HepG2 (cell line): ENCODE results near the gene MTHFS. TPM values are rescaled to one million over a fixed set of nuclear protein-coding genes. Genes with fewer than 3 reads are reported as not detected.

Experiments used
- ATAC-seq: fragments of 200-7000 bp; cut with Tn5 transposase; 3 replicates; pipeline ENCODE4 v1.9.1; 2020; ENCODE audit warnings: mild to moderate bottlenecking, moderate library complexity
- BruUV-seq: library from RNA; stranded (reverse); fragments of 400-500 nt; replicated peaks from 2 replicates; lab custom pipeline; 2021; lab: Mats Ljungman, UMichigan
- CTCF ChIA-PET: fragments of 300-600 bp; formaldehyde crosslinking; extraction: SDS; loops from one replicate; lab custom pipeline; 2021; ENCODE audit warnings: low total read pairs, inconsistent platforms, low intra/inter-chr PET ratio; lab: Yijun Ruan, JAX
- POLR2A ChIA-PET: fragments of 350-600 bp; sonication (Branson Sonifier 250); formaldehyde crosslinking; loops from one replicate; lab custom pipeline; 2020; ENCODE audit warnings: antibody characterized with exemption, inconsistent platforms; lab: Yijun Ruan, JAX
- DNase-seq: peaks from one replicate; pipeline ENCODE4 v3.0.0-alpha.2; 2015; ENCODE audit warnings: low spot score
- FAIRE-seq: peaks from 3 replicates; lab custom pipeline; 2011; peaks lifted over from hg19 to GRCh38; lab: Jason Lieb, UNC
- H2AFZ ChIP-seq: one replicate; pipeline ENCODE4 v1.6.1; 2011; ENCODE audit warnings: low read length, inconsistent platforms
- H3K27ac ChIP-seq: fragments of 300-600 bp; 3 replicates; pipeline ENCODE4 v1.8.0; 2011; ENCODE audit warnings: mixed run types, mild to moderate bottlenecking, mixed read lengths, low read length, inconsistent platforms; ENCODE audit not compliant: insufficient read depth; ENCODE audit errors: extremely low read length
- H3K27me3 ChIP-seq, 2 experiments: fragments of 200-600 bp in 1 of 2; 2 replicates in 1 of 2; 3 replicates in 1 of 2; pipeline versions ENCODE4 v1.6.0 to v1.8.0; 2011; ENCODE audit warnings: low read length in 2 of 2, mild to moderate bottlenecking in 2 of 2, moderate library complexity in 2 of 2, inconsistent platforms in 1 of 2; ENCODE audit not compliant: insufficient read depth in 2 of 2, control insufficient read depth in 1 of 2
- H3K36me3 ChIP-seq, 2 experiments: fragments of 200-600 bp in 1 of 2; replicated peaks in 1 of 2; 2 replicates in 1 of 2; 3 replicates in 1 of 2; pipeline versions ENCODE4 v1.5.1 to v1.8.0; 2011; ENCODE audit warnings: low read length in 2 of 2, inconsistent platforms in 1 of 2; ENCODE audit not compliant: insufficient read depth in 2 of 2, control insufficient read depth in 1 of 2
- H3K4me1 ChIP-seq: 2 replicates; pipeline ENCODE4 v1.5.1; 2012; ENCODE audit warnings: low read length, inconsistent platforms; ENCODE audit not compliant: insufficient read depth
- H3K4me2 ChIP-seq: 2 replicates; pipeline ENCODE4 v1.6.0; 2011; ENCODE audit warnings: low read depth, low read length, inconsistent platforms
- H3K4me3 ChIP-seq, 3 experiments: fragments of 200-600 bp in 1 of 3; sonication (generic), shearing (Covaris generic) in 1 of 3; replicated peaks in 1 of 3; 2 replicates each; pipeline ENCODE4 v1.5.1; 2011 to 2016; ENCODE audit warnings: low read length in 3 of 3, inconsistent platforms in 2 of 3, low read depth in 2 of 3, mild to moderate bottlenecking in 2 of 3, control low read depth in 1 of 3, mixed read lengths in 1 of 3; ENCODE audit not compliant: insufficient read depth in 1 of 3
- H3K79me2 ChIP-seq: one replicate; pipeline ENCODE4 v1.6.1; 2011; ENCODE audit warnings: low read length, inconsistent platforms; ENCODE audit not compliant: insufficient read depth
- H3K9ac ChIP-seq: 2 replicates; pipeline ENCODE4 v1.6.0; 2011; ENCODE audit warnings: mild to moderate bottlenecking, low read depth, low read length, inconsistent platforms; ENCODE audit not compliant: insufficient read depth
- H3K9me3 ChIP-seq: 2 replicates; pipeline ENCODE4 v1.5.1; 2012; ENCODE audit warnings: mild to moderate bottlenecking, low read length
- H4K20me1 ChIP-seq: 2 replicates; pipeline ENCODE4 v1.6.0; 2011; ENCODE audit warnings: inconsistent platforms, mild to moderate bottlenecking, low read length, moderate library complexity; ENCODE audit not compliant: insufficient read depth
- CHD2 ChIP-seq: IDR thresholded peaks from 2 replicates; pipeline ENCODE4 v1.6.1; 2011; ENCODE audit warnings: low read depth, low read length, improper control_type of control experiment
- FOXA1 ChIP-seq, 2 experiments: fragments of 450-650 bp in 1 of 2; sonication (generic) in 1 of 2; formaldehyde crosslinking in 1 of 2; IDR thresholded peaks; 2 replicates each; pipeline versions ENCODE4 v1.4.0 to v1.6.1; 2016 to 2020; ENCODE audit warnings: missing genetic modification reagents in 1 of 2
- FOXA3 ChIP-seq: IDR thresholded peaks from 2 replicates; pipeline ENCODE4 v1.6.1; 2016; ENCODE audit warnings: missing genetic modification reagents, missing compliant biosample characterization
- KDM5B ChIP-seq: sonication (generic); formaldehyde crosslinking; IDR thresholded peaks from 2 replicates; pipeline ENCODE4 v1.4.0; 2020; ENCODE audit warnings: missing genetic modification reagents, mild to moderate bottlenecking, borderline replicate concordance
- MLX ChIP-seq: IDR thresholded peaks from 2 replicates; pipeline ENCODE4 v1.6.1; 2016
- PAWR ChIP-seq: sonication (generic); formaldehyde crosslinking; IDR thresholded peaks from 2 replicates; pipeline ENCODE4 v1.4.0; 2020; ENCODE audit warnings: missing genetic modification reagents, mild to moderate bottlenecking, borderline replicate concordance
- POGK ChIP-seq: sonication (generic); formaldehyde crosslinking; conservative IDR thresholded peaks from 2 replicates; pipeline ENCODE4 v1.8.0; 2022; ENCODE audit warnings: mild to moderate bottlenecking, moderate library complexity, missing genetic modification reagents
- RFX1 ChIP-seq: fragments of 450-650 bp; IDR thresholded peaks from 2 replicates; pipeline ENCODE4 v1.6.1; 2017
- SMAD1 ChIP-seq: sonication (generic); formaldehyde crosslinking; IDR thresholded peaks from 2 replicates; pipeline ENCODE4 v1.4.0; 2020; ENCODE audit warnings: missing genetic modification reagents, low read depth, mild to moderate bottlenecking, borderline replicate concordance
- YY1 ChIP-seq: IDR thresholded peaks from 2 replicates; pipeline ENCODE4 v1.6.1; 2011; ENCODE audit warnings: low read length, low read depth, moderate library complexity, mild to moderate bottlenecking; ENCODE audit not compliant: insufficient read depth, insufficient replicate concordance
- ZBTB37 ChIP-seq: sonication (generic); formaldehyde crosslinking; IDR thresholded peaks from 2 replicates; pipeline ENCODE4 v1.4.0; 2020; ENCODE audit warnings: mild to moderate bottlenecking, missing genetic modification reagents
- ZIK1 ChIP-seq: sonication (generic); formaldehyde crosslinking; IDR thresholded peaks from 2 replicates; pipeline ENCODE4 v1.5.0; 2020; ENCODE audit warnings: mild to moderate bottlenecking, low read depth, missing genetic modification reagents, borderline replicate concordance
- ZNF232 ChIP-seq: sonication (generic); formaldehyde crosslinking; IDR thresholded peaks from 2 replicates; pipeline ENCODE4 v1.4.0; 2020; ENCODE audit warnings: missing genetic modification reagents, borderline replicate concordance
- ZNF33B ChIP-seq: sonication (generic); formaldehyde crosslinking; IDR thresholded peaks from 2 replicates; pipeline ENCODE4 v1.5.1; 2020; ENCODE audit warnings: mild to moderate bottlenecking, missing genetic modification reagents
- ZNF598 ChIP-seq: sonication (generic); formaldehyde crosslinking; IDR thresholded peaks from 2 replicates; pipeline ENCODE4 v1.5.1; 2020; ENCODE audit warnings: mild to moderate bottlenecking, missing genetic modification reagents, borderline replicate concordance
- ZNF713 ChIP-seq: sonication (generic); formaldehyde crosslinking; IDR thresholded peaks from 2 replicates; pipeline ENCODE4 v1.4.0; 2020; ENCODE audit warnings: mild to moderate bottlenecking, missing genetic modification reagents
- WGBS: methylation state at CpG from one replicate; pipeline ENCODE4 v1.1.6; 2017; ENCODE audit warnings: low lambda C conversion rate; 5-methylcytosine and 5-hydroxymethylcytosine counted together
- in situ Hi-C: cut with HindIII; loops from 2 replicates; pipeline ENCODE4 v1.10.0; 2017; ENCODE audit warnings: low pct_unique_long_range_greater_than_20kb; ENCODE audit not compliant: extremely low pct_ligation_motif_present
- intact Hi-C: fragments of 100-400 bp; cut with micrococcal nuclease; formaldehyde crosslinking; loops from one replicate; pipeline ENCODE4 v1.10.0; 2022; ENCODE audit not compliant: unreplicated experiment
- polyA plus RNA-seq, 8 experiments: library from polyadenylated mRNA; depleted of rRNA in 3 of 8; stranded (reverse) in 7 of 8; unstranded in 1 of 8; fragments of >200 nt; fragmentation: Illumina TruSeq in 4 of 8; extraction: Trizol in 4 of 8; gene quantifications; 2 replicates each; pipeline versions ENCODE4 v1.2.1 to v1.2.3, GENCODE V29; 2011 to 2016; ENCODE audit warnings: low read depth in 4 of 8, missing spikeins in 1 of 8, mixed read lengths in 1 of 8; ENCODE audit not compliant: insufficient read depth in 1 of 8
- total RNA-seq, 5 experiments: library from RNA; depleted of rRNA; stranded (reverse); fragments of >200 nt; fragmentation: Illumina TruSeq; extraction: Trizol; gene quantifications; 2 replicates each; pipeline ENCODE4 v1.2.3, GENCODE V29; 2016; ENCODE audit warnings: low read depth in 1 of 5

Gene MTHFS
- total and polyA plus RNA-seq, 2 of the 13 experiments (the other 11 are each of a cell fraction or from before 2014, with no cell fraction given), result 37.0 to 49.7 TPM

- Histone ChIP-seq H3K27me3 (no peaks in the 10 kb centered on the region), H3K4me1 (peaks cover 24% of the 10 kb centered on the region), H3K4me3 (no peak overlapping the region), H4K20me1 (no peaks in the 10 kb centered on the region), H3K79me2 (peaks cover 11% of the 10 kb centered on the region), H3K9me3 (no peaks in the 10 kb centered on the region), H3K4me2 (no peak overlapping the region), H3K27ac (no peak overlapping the region), H3K9ac (no peak overlapping the region), H2AFZ (no peak overlapping the region), H3K36me3 (peaks cover 11 to 46% of the 10 kb centered on the region in 2 experiments)
- DNase-seq (peak; percentile 14), FAIRE-seq (no peak), ATAC-seq (peak; percentile 58; the same call in 1 of the 3 replicates)
- 59% methylated on average over 2 of the region's 2 CpGs for WGBS
- in situ Hi-C loops (no loop called here), intact Hi-C loops (no loop called here)
- TF ChIP-seq FOXA3 (CRISPR knock-in tag) (0 out of 2 replicates have a peak, but pooled peaks have one; percentile 23), FOXA1 (IDR thresholded peaks at IDR 0.05) (no peak), FOXA1 (CRISPR knock-in tag; IDR thresholded peaks at IDR 0.05) (0 out of 2 replicates have a peak, but pooled peaks have one; percentile 15), ZBTB37 (CRISPR knock-in tag) (no peak), CHD2 (no peak)
- ChIA-PET CTCF (no interaction called here), POLR2A (no interaction called here)
- no TSS peak for BruUV-seq
Observed at GRCh38 chr15:79868554-79868953, 28.3 kb downstream of the MTHFS start.

- in situ Hi-C loops, result no loop called here
- CTCF ChIA-PET, result no interaction called here
- no peak overlapping the region for H3K4me3 ChIP-seq
- H3K79me2 ChIP-seq, result peaks cover 3% of the 10 kb centered on the region
- peaks cover 14% of the 10 kb centered on the region for H3K4me1 ChIP-seq
- no peak overlapping the region for H3K27ac ChIP-seq
- intact Hi-C loops, result no loop called here
- no TSS peak for BruUV-seq
- H3K36me3 ChIP-seq, result peaks cover 9 to 33% of the 10 kb centered on the region in 2 experiments; a peak in 4 of 5 replicates
- no peak overlapping the region for H3K9ac ChIP-seq
- FAIRE-seq (no peak), ATAC-seq (no peak), DNase-seq (no peak)
- H3K9me3 ChIP-seq, result no peaks in the 10 kb centered on the region
- no peaks in the 10 kb centered on the region for H3K27me3 ChIP-seq
- H4K20me1 ChIP-seq, result no peaks in the 10 kb centered on the region
- WGBS, result 97% methylated on average over 6 of the region's 6 CpGs
- POLR2A ChIA-PET, result no interaction called here
- no peak overlapping the region for H2AFZ ChIP-seq
- H3K4me2 ChIP-seq, result no peak overlapping the region
- TF ChIP-seq POGK (CRISPR knock-in tag) (no peak), ZNF713 (no peak), KDM5B (CRISPR knock-in tag) (no peak), ZNF232 (CRISPR knock-in tag) (no peak), SMAD1 (no peak), MLX (CRISPR knock-in tag) (no peak), RFX1 (no peak), ZNF33B (CRISPR knock-in tag) (no peak), PAWR (CRISPR knock-in tag) (no peak), ZIK1 (no peak), ZNF598 (CRISPR knock-in tag) (no peak), YY1 (no peak)
Observed at GRCh38 chr15:79863886-79864285, 32.9 kb downstream of the MTHFS start.
